ENCODE data around the gene PIGU. TPM values are rescaled to one million over a fixed set of nuclear protein-coding genes. Genes with fewer than 3 reads are reported as not detected.

Gene PIGU
- total RNA-seq, 1 donor from 2014 or later: 20.7 TPM

- DNase-seq (ENCODE audit: low read depth): no peak
- no peak overlapping the region for H3K4me3 ChIP-seq (ENCODE audit: low read depth, low read length)
- no peaks in the 10 kb centered on the region for H3K27me3 ChIP-seq (ENCODE audit: control insufficient read depth, insufficient read depth, low read length)
- TF ChIP-seq CTCF (IDR thresholded peaks at IDR 0.05; ENCODE audit: insufficient read depth, low read length, poor library complexity, severe bottlenecking): no peak
- peaks cover 2% of the 10 kb centered on the region for H3K36me3 ChIP-seq (ENCODE audit: control insufficient read depth, insufficient read depth, low read length)
Measured at GRCh38 chr20:34529742-34530141, 147.2 kb downstream of the PIGU start.

- Histone ChIP-seq H3K36me3 (ENCODE audit: control insufficient read depth, insufficient read depth, low read length) (peaks cover 2% of the 10 kb centered on the region), H3K4me3 (ENCODE audit: low read depth, low read length) (no peak overlapping the region), H3K27me3 (ENCODE audit: control insufficient read depth, insufficient read depth, low read length) (no peaks in the 10 kb centered on the region)
- no peak for DNase-seq (ENCODE audit: low read depth)
- TF ChIP-seq CTCF (IDR thresholded peaks at IDR 0.05; ENCODE audit: insufficient read depth, low read length, poor library complexity, severe bottlenecking): no peak
Measured at GRCh38 chr20:34528921-34529297, 148.0 kb downstream of the PIGU start.

GRCh38 chr20:34527016-34527415 lies 149.9 kb downstream of the PIGU start:
- TF ChIP-seq CTCF (IDR thresholded peaks at IDR 0.05; ENCODE audit: insufficient read depth, low read length, poor library complexity, severe bottlenecking): no peak
- Histone ChIP-seq H3K36me3 (ENCODE audit: control insufficient read depth, insufficient read depth, low read length) (peaks cover 3% of the 10 kb centered on the region), H3K27me3 (ENCODE audit: control insufficient read depth, insufficient read depth, low read length) (no peaks in the 10 kb centered on the region), H3K4me3 (ENCODE audit: low read depth, low read length) (no peak overlapping the region)
- DNase-seq (ENCODE audit: low read depth): no peak

DNA sequence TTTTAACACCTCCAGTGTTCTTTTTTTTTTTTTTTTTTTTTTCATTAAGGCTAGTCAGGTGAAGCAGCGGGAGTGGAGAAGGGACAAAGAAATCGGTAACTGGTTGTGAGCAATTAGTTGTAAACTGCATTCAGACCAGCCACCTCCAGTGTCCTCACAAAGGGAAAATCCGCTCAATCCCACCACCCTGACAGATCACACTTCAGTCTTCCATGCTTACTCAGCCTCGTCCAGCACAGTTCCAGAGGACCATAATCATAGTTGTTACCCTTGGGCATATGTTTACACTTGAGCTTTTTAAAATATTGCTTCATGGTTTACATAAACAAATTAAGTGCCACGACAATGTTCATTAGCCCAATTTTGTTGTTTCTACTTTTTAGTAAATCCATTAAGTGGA lies 150.4 kb downstream of the PIGU start:
- peaks cover 3% of the 10 kb centered on the region for H3K36me3 ChIP-seq (ENCODE audit: control insufficient read depth, insufficient read depth, low read length)
- TF ChIP-seq CTCF (IDR thresholded peaks at IDR 0.05; ENCODE audit: insufficient read depth, low read length, poor library complexity, severe bottlenecking): no peak
- no peak for DNase-seq (ENCODE audit: low read depth)
- H3K4me3 ChIP-seq (ENCODE audit: low read depth, low read length): no peak overlapping the region
- no peaks in the 10 kb centered on the region for H3K27me3 ChIP-seq (ENCODE audit: control insufficient read depth, insufficient read depth, low read length)

GRCh38 chr20:34525709-34526416 lies 151.0 kb downstream of the PIGU start:
- peak; percentile 99 for DNase-seq (ENCODE audit: low read depth)
- no peak overlapping the region for H3K4me3 ChIP-seq (ENCODE audit: low read depth, low read length)
- TF ChIP-seq CTCF (IDR thresholded peaks at IDR 0.05; ENCODE audit: insufficient read depth, low read length, poor library complexity, severe bottlenecking): no peak

DNA sequence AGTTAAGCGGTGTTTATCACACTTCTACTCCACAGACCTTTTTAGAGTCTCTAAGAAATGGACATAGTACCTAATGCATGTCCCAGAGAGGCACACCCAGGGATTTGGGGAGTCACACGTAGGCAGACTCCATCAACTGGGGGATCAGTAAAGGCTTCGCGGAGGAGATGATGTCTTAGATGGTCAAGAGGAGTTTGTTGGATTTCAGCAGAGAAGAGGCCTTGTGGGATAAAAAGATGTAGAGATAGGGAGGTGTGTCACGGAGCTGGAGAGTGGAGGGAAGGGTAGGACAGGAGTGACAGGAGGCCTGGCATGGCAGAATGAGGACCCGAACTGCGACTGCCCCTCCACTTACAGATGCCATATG lies 151.6 kb downstream of the PIGU start:
- no peaks in the 10 kb centered on the region for H3K27me3 ChIP-seq (ENCODE audit: control insufficient read depth, insufficient read depth, low read length)
- H3K4me3 ChIP-seq (ENCODE audit: low read depth, low read length): no peak overlapping the region
- no peak for TF ChIP-seq CTCF (IDR thresholded peaks at IDR 0.05; ENCODE audit: insufficient read depth, low read length, poor library complexity, severe bottlenecking)
- DNase-seq (ENCODE audit: low read depth): no peak
- peaks cover 3% of the 10 kb centered on the region for H3K36me3 ChIP-seq (ENCODE audit: control insufficient read depth, insufficient read depth, low read length)

More at GRCh38 chr20:34525709-34526416, 151.0 kb downstream of the PIGU start:
- Histone ChIP-seq H3K36me3 (ENCODE audit: control insufficient read depth, insufficient read depth, low read length) (peaks cover 3% of the 10 kb centered on the region), H3K27me3 (ENCODE audit: control insufficient read depth, insufficient read depth, low read length) (no peaks in the 10 kb centered on the region)

All from kidney epithelial cell (primary cell).